DMS 273 (cell line): ENCODE data around the gene EFNA2.

Experiments
- DNase-seq: peaks from one replicate; lab custom pipeline; 2025; ENCODE audit not compliant: unreplicated experiment; lab: John Stamatoyannopoulos, UW

Gene EFNA2

GRCh38 chr19:1285737-1286360 lies at the start of gene EFNA2:
TSS of gene EFNA2 (plus strand) at chr19:1285873. CDS start at chr19:1286169, 296 bp downstream.
- DNase-seq = peak; percentile 61

DNA sequence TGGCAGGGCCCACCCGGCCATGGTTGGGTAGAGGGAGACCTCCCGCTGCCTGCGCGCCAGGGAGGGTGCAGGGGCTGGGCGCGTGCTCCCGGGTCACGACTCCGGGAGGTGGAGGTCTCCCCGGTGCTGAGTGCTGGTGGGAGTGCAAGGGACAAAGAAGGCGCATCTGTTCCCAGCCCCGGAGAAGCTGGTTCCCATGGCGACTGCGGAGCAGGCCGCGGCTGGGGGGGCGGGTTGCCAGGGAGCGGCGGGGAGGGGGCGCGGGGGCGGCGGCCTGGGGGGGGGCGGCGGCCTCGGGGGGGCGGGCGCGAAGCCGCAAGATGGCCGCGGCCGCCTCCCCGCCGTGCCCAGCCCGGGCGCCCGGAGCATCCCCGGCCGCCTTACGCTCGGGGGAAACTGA lies 49.1 kb upstream of the EFNA2 start:
- DNase-seq = peak; percentile 83

DNA sequence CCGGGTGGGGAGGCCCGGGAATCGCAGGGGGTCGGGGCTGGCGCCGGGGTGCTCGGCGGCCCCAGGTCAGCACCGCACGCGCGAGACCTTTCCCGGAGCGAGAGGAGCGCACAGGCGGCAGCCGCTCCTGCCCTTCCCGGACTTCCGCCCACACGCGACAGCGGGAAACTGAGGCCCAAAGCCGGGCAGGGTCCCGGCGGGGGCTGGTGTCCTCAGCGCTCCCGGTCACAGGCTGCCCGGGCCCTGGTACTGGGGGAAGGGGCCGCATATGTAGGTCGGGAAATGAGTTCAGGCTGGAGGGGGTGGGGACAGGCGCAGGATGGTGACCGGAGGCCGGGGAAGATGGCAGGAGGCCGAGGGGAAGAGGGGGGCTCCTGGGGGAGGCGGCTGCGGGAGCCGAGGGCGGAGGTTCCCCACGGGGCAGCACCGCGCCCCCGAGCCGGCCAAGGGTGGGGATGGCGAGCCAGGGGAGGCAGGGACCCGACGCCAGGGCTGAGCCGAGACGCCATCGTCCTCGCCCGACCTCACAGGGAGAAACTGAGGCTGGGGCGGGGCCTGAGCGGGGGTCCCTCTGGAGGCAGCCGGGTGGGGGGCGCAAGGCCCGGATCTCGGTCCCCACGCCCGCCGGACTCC lies 48.5 kb upstream of the EFNA2 start:
- DNase-seq = peak; percentile 57

GRCh38 chr19:1237754-1238368 lies 47.8 kb upstream of the EFNA2 start, which contains the start of gene CBARP:
TSS of gene CBARP (minus strand) at chr19:1238005. CDS start at chr19:1236100, 1,905 bp downstream.
- peak; percentile 71 for DNase-seq

DNA sequence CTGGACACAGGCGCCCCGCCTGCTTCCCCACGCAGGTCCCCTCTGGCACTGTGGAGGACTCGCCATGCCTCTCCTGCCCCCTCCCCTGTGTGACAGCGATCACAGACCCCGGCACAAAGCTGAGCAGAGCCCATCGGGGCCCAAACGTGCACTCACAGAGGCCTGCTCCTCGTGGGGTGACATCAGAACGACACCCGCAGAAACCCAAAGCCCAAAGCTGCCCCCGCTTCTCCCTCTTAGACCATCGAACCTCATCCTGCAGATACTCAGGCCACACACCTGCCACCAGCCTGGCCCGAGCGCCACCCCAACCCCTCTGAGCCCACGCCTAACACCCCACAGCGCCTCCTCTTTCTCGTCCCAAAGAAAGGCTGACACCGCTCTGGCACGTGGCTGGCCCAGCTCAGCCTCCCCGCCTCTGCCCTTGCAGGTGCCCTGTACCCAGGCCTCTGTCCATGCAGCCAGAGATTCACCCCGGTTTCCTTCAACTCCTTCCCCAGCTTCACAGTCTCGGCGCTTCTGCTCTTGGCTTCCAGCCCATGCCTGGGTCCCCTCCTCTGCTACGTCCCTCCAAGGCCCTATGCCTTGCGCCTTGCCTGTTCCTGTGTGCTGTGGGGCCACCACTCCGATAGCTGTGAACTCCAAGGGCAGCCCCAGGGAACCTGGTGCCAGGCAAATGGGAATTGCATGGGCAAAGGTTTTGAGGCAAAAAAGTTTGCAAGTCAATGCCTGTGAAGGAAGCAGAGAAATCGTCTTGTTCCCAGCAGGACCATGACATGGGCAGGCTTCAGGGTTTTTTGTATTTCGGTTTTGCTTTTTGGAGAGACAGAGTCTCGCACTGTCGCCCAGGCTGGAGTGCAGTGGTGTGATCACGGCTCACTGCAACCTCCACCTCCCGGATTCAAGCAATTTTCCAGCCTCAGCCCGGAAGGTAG lies 47.0 kb upstream of the EFNA2 start:
- DNase-seq = no peak

DNA sequence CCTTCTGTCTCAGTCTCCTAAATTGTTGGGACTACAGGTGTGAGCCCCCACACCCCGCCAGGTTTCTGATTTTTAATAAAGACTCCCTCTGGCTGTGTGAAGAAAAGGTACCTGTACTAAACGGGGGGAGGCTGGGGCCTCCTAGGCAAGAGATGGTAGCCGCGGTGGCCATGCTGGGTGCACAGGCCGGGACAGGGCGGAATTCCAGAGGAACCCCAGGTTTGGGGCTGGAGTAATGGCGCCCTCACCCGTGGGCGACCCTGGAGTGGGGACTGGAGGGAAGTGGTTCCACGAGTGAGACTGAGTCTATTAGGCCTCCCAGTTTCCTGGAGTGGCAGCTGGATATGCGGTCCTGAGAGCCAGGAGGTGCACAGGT lies 46.3 kb upstream of the EFNA2 start:
- DNase-seq = no peak

DNA sequence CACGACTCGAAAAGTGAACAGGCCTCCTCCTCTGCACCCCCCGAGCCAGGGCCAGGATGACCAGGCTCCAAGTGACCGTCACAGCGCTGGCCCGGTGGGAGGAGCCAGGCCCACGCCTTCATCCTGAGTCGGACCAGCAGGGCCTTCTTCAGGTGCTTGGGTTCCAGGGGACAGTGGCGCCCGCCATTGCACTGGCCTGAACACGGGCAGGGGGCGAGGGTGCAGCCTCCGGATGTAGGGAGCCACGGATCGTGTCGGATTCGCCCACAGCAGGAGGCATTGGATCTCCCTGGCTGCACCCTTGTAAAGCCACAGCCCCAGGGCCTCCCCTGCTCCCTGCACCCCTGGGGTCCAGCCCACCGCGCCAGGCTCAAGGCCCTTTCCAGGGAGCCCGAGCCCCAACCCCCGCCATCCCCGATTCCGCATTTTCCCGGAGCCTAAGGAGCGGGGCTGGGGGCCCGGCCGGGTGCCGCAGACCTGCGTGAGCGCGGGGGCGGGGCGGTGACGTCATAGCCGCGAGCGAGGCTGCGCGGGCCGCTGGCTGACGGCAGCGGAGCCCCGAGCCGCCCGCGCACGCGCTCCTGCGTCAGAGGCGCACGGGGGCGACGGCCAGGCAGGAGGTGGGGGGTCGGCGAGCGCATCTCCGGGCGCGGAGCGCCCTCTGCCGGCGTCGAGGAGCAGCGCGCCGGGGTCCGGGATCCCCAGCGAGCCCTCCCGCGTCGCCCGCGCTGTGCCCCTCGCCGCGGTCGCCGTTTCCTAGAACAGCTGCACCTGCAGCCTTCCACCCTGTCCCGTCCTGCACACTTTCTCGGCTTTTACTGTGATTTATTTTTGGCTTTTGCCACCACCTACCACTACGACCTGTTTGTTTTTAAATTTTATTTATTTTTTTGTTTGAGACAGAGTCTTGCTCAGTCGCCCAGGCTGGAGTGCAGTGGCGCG lies 45.6 kb upstream of the EFNA2 start:
- peak; percentile 96 for DNase-seq

DNA sequence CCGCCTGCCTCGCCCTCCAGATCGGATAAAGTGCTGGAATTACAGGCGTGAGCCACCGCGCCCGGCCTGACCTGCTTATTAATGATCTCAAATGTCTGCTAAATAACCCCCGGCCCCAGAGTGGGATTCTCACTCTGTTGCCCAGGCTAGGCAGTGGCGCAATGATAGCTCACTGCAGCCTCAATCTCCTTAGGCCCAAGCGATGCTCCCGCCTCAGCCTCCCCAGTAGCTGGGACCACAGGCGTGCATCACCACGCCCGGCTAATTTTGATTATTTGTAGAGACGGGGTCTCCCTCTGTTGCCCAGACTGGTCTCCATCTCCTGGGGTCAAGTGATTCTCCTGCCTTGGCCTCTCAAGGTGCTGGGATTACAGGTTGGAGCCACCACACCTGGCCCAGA lies 44.7 kb upstream of the EFNA2 start:
- DNase-seq = no peak

DNA sequence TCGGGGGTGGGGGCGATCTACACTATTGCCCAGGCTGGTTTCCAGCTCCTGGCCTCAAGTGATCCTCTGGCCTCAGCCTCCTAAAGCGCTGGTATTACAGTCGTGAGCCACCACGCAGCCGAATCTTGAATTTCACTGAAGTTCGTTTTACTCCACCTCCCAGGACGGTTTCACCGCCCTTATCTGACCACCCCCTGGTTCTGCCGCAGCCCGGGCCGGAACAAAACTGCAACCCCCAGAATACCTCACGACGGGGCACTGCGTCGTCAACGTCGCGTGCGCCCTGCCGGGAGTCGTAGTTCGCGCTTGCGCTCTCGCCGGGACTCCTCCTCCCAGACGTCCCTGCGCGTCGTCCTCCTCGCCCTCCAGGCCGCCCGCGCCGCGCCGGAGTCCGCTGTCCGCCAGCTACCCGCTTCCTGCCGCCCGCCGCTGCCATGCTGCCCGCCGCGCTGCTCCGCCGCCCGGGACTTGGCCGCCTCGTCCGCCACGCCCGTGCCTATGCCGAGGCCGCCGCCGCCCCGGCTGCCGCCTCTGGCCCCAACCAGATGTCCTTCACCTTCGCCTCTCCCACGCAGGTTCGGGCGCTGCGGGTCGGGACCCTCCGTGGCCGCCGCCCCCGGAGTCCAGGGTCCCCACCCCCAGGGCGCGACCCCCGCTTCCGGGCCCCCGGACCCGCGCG lies 44.1 kb upstream of the EFNA2 start, which contains the start of gene ATP5F1D:
TSS of gene ATP5F1D (plus strand) at position 335 of the 679 bp plus-strand sequence. CDS start at position 435, 100 bp downstream.
- DNase-seq = peak; percentile 98

GRCh38 chr19:1243768-1244692 lies 41.6 kb upstream of the EFNA2 start:
- peak; percentile 93 for DNase-seq

DNA sequence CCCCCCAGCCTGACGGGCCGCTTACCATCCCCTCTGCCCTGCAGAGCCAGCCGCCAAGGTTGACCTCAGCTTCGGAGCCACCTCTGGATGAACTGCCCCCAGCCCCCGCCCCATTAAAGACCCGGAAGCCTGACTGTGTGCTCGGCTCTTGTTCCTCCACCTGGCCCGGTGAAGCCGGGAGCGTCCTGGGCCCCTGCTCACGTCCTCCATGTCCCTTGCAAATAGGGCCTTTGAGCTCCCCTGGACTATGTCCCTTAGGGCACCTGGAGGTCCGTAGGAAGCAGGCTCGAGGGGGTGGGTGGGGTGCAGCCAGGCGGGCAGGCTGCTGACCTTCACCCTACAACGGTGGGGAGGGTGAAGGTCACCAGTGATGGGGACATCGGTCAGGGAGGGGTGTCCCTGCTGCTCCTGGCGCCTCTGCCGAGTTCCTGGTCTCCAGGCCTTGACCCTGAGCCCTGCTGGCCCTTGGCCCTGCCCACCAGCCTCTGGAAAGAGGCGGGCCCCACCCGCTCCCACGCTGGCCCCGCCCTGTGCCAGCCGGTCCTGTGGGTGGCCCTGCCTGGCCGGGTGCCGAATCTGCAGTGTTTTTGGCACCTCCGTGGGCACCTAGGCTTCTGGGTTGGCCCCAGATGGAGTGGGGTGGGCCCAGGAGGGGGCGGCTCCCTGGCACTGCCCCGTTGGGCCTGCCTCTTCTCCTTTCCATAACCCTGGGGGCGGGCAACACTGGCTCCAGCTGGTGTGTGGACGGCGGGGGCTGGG lies 40.8 kb upstream of the EFNA2 start:
- peak; percentile 71 for DNase-seq

DNA sequence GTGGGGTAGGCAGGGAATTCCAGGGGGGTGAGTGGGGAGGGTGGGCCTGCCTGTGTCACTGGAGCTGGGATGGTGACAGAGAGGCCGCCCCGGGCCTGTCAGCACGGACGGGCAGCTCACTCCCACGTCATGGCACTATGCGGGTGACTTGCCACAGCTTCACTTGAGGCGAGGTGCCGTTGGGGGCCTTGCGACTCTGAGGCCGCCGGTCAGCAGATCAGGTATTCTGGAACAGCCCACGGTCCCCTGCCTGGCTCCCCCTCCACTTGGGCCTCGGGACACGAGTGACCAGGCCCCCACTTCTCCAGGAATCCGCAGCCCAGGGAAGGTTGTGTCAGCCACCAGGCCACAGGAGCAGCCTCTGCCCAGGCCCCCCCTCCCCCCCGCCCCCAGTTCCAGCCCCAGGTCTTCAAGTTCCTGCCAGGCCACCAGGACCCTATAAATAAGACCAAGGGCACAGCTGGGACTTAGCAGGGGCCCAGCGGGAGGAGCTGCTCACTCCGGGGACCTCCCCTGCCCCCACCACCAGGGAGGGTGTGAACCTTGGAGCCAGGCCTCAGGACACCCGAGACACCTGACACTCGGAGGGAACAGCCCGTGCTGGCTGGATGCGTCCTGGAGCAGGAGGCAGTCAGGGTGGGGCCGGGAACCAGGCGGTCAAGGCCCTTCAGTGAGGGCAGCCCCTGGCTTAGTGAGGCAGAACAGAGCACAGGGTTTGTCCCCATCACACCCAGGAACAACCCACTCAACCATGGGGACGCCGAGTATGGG lies 40.0 kb upstream of the EFNA2 start:
- DNase-seq = peak; percentile 48

- DNase-seq = peak; percentile 57
Observed at GRCh38 chr19:1246265-1247087, 39.2 kb upstream of the EFNA2 start.

DNA sequence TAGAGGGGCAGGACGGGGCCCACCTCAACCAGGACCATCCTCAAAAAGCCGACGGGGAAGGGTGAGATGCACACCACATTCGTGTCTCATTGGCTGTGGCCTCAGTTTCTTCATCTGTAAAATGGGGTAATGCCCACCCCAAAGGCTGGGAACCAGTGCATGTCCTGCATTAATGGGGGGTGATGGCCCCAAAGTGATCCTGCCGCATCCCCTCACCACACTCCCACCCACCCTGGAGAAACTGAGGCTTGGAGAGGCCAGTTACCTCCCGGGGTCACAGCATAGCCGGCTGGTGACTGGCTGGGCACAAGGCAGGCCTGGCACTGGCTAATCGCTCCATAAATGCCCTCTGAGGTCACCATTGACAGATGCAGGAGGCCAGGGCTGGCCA lies 37.9 kb upstream of the EFNA2 start:
- no peak for DNase-seq

GRCh38 chr19:1248139-1248785 lies 37.4 kb upstream of the EFNA2 start, which contains the start of gene MIDN:
TSS of gene MIDN (plus strand) at chr19:1248583. CDS start at chr19:1250297, 1,714 bp downstream.
- peak; percentile 93 for DNase-seq
